NCI-H774 (cell line): ENCODE results near the gene INTS3.

Experiments
- DNase-seq: peaks from one replicate; lab custom pipeline; 2025; lab: John Stamatoyannopoulos, UW

INTS3 gene

GRCh38 chr1:153799016-153799415 is 71.2 kb downstream of the INTS3 start:
- DNase-seq: no peak

- no peak for DNase-seq
These were observed 72.0 kb downstream of the INTS3 start for GRCh38 chr1:153799566-153800465.

- DNase-seq: no peak
These were observed 72.7 kb downstream of the INTS3 start for GRCh38 chr1:153800516-153800915.

- no peak for DNase-seq
These were observed 73.3 kb downstream of the INTS3 start for GRCh38 chr1:153801028-153801625.

- no peak for DNase-seq
These were observed 74.2 kb downstream of the INTS3 start for GRCh38 chr1:153801786-153802697.

- no peak for DNase-seq
These were observed 75.7 kb downstream of the INTS3 start for GRCh38 chr1:153803470-153804056.

- DNase-seq: no peak
These were observed 76.3 kb downstream of the INTS3 start for GRCh38 chr1:153804112-153804511.

- no peak for DNase-seq
These were observed 77.3 kb downstream of the INTS3 start for GRCh38 chr1:153805042-153805745.

GRCh38 chr1:153805886-153806719 is 78.3 kb downstream of the INTS3 start:
- DNase-seq: no peak

GRCh38 chr1:153816283-153816889 is 88.5 kb downstream of the INTS3 start:
- no peak for DNase-seq

- no peak for DNase-seq
These were observed 91.0 kb downstream of the INTS3 start for GRCh38 chr1:153818876-153819275.
